Measurements from ENCODE around the gene SPSB1.

SPSB1 gene

DNA sequence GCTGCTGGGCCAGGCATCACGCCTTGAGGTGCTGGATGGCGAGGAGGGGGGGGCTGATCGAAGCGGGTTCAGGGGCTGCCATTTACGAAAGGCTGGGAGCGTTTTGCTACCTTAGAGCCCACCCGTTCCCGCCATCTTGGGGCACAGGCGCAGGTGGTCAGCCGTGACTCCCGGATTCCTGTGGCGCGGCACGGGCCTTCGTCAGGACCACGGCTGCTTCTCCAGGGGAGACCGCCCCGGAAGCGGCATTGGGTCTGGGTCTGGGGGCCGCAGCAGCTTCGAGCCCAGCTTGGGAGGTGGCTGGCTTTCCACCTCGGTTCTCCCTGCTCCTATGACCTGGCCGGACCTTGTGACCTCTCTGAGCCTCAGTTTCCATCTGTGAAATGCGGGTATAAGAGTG, 23.8 kb downstream of the SPSB1 start:
- no peak for DNase-seq (ENCODE audit: low read depth in 1 of 2, low spot score in 1 of 2)
- TF ChIP-seq, protein P1, sequence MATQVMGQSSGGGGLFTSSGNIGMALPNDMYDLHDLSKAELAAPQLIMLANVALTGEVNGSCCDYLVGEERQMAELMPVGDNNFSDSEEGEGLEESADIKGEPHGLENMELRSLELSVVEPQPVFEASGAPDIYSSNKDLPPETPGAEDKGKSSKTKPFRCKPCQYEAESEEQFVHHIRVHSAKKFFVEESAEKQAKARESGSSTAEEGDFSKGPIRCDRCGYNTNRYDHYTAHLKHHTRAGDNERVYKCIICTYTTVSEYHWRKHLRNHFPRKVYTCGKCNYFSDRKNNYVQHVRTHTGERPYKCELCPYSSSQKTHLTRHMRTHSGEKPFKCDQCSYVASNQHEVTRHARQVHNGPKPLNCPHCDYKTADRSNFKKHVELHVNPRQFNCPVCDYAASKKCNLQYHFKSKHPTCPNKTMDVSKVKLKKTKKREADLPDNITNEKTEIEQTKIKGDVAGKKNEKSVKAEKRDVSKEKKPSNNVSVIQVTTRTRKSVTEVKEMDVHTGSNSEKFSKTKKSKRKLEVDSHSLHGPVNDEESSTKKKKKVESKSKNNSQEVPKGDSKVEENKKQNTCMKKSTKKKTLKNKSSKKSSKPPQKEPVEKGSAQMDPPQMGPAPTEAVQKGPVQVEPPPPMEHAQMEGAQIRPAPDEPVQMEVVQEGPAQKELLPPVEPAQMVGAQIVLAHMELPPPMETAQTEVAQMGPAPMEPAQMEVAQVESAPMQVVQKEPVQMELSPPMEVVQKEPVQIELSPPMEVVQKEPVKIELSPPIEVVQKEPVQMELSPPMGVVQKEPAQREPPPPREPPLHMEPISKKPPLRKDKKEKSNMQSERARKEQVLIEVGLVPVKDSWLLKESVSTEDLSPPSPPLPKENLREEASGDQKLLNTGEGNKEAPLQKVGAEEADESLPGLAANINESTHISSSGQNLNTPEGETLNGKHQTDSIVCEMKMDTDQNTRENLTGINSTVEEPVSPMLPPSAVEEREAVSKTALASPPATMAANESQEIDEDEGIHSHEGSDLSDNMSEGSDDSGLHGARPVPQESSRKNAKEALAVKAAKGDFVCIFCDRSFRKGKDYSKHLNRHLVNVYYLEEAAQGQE (IDR thresholded peaks at IDR 0.05; ENCODE audit: insufficient replicate concordance, low read depth): no peak
- TF ChIP-seq, protein P2, sequence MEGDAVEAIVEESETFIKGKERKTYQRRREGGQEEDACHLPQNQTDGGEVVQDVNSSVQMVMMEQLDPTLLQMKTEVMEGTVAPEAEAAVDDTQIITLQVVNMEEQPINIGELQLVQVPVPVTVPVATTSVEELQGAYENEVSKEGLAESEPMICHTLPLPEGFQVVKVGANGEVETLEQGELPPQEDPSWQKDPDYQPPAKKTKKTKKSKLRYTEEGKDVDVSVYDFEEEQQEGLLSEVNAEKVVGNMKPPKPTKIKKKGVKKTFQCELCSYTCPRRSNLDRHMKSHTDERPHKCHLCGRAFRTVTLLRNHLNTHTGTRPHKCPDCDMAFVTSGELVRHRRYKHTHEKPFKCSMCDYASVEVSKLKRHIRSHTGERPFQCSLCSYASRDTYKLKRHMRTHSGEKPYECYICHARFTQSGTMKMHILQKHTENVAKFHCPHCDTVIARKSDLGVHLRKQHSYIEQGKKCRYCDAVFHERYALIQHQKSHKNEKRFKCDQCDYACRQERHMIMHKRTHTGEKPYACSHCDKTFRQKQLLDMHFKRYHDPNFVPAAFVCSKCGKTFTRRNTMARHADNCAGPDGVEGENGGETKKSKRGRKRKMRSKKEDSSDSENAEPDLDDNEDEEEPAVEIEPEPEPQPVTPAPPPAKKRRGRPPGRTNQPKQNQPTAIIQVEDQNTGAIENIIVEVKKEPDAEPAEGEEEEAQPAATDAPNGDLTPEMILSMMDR (IDR thresholded peaks at IDR 0.05; ENCODE audit: insufficient read depth, low read length): no peak
- TF ChIP-seq POLR2AphosphoS5 (IDR thresholded peaks at IDR 0.05; ENCODE audit: low read depth): no peak
- no peak for TF ChIP-seq GABPA (IDR thresholded peaks at IDR 0.05; ENCODE audit: low read depth)
- no peak for TF ChIP-seq SPI1 (IDR thresholded peaks at IDR 0.05; ENCODE audit: borderline replicate concordance, low read depth)
- no peak overlapping the region for H3K4me3 ChIP-seq (replicated peaks; ENCODE audit: insufficient read depth, low read length)
- H3K27ac ChIP-seq (replicated peaks): no peak overlapping the region
- H3K27me3 ChIP-seq (ENCODE audit: insufficient read depth, poor library complexity, severe bottlenecking): peaks cover 18% of the 10 kb centered on the region

DNA sequence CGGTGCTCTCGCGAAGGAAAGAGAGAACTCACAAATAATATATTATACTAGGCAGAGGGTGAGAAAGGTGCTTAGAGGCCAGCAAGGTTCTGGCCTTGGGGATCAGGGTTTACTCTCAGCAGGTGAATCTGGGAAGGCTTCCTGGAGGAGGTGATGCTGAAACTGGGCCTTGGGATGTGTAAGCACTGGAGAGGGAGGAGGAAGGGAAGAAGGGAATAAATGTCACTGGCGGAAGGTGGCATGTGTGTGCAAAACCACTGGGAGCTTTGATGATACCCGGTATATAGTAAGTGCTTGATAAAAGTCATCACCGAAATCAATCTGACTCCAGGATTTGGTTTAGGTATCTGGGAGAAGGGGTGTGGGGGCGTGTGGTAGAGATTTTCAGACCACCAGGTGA, 24.4 kb downstream of the SPSB1 start:
- H3K27ac ChIP-seq (replicated peaks): no peak overlapping the region
- H3K4me3 ChIP-seq (replicated peaks; ENCODE audit: insufficient read depth, low read length): no peak overlapping the region
- DNase-seq (ENCODE audit: low read depth in 1 of 2, low spot score in 1 of 2): no peak
- H3K27me3 ChIP-seq (ENCODE audit: insufficient read depth, poor library complexity, severe bottlenecking): peaks cover 20% of the 10 kb centered on the region
- TF ChIP-seq POLR2AphosphoS5 (IDR thresholded peaks at IDR 0.05; ENCODE audit: low read depth): no peak
- TF ChIP-seq SPI1 (IDR thresholded peaks at IDR 0.05; ENCODE audit: borderline replicate concordance, low read depth): no peak

DNA sequence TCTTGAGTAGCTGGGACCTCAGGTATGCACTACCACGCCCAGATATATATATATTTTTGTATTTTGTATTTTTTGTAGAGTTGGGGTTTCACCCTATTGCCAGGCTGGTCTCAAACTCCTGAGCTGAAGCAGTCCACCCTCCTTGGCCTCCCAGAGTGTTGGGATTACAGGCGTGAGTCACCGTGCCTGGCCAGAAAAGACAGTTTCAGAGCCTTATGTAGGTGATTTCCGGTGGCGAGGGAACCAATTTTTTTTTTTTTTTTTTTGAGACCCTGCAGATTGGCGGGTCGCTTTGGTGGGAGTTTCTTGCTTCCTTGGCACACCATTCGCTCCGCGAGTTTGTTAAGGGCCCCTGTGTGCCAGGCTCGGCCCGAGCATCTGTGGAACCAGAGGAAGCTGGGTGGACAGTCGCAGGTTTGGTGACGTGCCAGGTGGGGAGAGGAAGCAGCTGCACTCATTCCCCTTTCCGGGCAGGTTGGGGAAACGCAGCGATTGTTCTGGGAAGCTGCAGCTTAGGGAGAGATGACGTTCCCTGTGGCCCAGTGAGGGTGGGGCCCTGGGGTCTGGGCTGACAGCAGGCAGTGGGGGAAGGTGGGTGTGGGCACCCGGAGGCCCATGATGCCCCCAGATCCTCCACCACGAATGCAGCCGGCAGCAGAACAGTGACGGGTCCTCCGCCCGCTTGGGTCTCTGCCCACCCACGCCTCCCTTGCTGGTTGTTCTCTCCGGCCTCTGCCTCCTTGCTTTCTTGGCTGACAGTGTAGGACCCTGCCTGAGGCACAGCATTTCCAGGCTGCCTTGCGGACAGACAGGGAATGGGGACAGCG, 25.1 kb downstream of the SPSB1 start:
- DNase-seq (ENCODE audit: low read depth in 1 of 2, low spot score in 1 of 2): no peak
- Histone ChIP-seq H3K4me3 (replicated peaks; ENCODE audit: insufficient read depth, low read length) (no peak overlapping the region), H3K27ac (replicated peaks) (no peak overlapping the region), H3K27me3 (ENCODE audit: insufficient read depth, poor library complexity, severe bottlenecking) (peaks cover 22% of the 10 kb centered on the region)
- TF ChIP-seq SPI1 (IDR thresholded peaks at IDR 0.05; ENCODE audit: borderline replicate concordance, low read depth): no peak
- no peak for TF ChIP-seq GABPA (IDR thresholded peaks at IDR 0.05; ENCODE audit: low read depth)
- TF ChIP-seq, protein P2 (IDR thresholded peaks at IDR 0.05; ENCODE audit: insufficient read depth, low read length): no peak

DNA sequence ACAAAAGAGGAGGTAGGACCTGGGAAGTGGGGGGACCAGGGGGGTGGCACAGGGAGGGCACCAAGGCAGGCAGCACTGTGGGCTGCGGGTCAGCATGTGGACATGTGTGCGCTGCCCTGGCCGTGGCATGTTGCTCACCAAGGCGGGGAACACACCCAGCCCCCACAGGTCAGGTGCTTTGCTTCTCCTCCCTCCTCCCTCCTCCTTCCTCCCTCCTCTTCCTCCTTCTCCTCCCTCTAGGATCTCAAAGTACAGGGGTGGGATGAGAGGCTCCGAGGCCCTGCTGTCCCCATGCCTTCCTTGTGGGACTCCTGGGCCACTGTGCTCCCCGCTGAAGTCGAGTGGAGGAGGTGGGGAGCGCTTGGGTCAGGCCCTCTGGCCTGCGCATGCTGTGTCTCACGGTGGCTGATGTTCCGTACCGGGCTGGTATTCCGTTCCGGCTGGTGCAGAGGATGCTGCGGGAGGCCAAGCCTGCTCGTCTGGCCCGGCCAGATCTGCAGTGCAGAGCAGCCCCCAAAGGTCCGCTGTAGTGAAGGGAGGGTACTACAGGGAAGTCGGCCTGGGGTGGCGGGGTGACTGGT, 26.6 kb downstream of the SPSB1 start:
- no peak overlapping the region for H3K4me3 ChIP-seq (replicated peaks; ENCODE audit: insufficient read depth, low read length)
- no peak for TF ChIP-seq POLR2AphosphoS5 (IDR thresholded peaks at IDR 0.05; ENCODE audit: low read depth)
- TF ChIP-seq, protein P1 (IDR thresholded peaks at IDR 0.05; ENCODE audit: insufficient replicate concordance, low read depth): no peak
- TF ChIP-seq SPI1 (IDR thresholded peaks at IDR 0.05; ENCODE audit: borderline replicate concordance, low read depth): no peak
- no peak for TF ChIP-seq GABPA (IDR thresholded peaks at IDR 0.05; ENCODE audit: low read depth)
- TF ChIP-seq, protein P2 (IDR thresholded peaks at IDR 0.05; ENCODE audit: insufficient read depth, low read length): no peak

More for the DNA sequence above, 26.6 kb downstream of the SPSB1 start:
- H3K27me3 ChIP-seq (ENCODE audit: insufficient read depth, poor library complexity, severe bottlenecking): peaks cover 22% of the 10 kb centered on the region
- DNase-seq (ENCODE audit: low read depth in 1 of 2, low spot score in 1 of 2): no peak
- H3K27ac ChIP-seq (replicated peaks): no peak overlapping the region

All from HL-60 (cell line).